T-cell (primary cell): ENCODE results near the gene CPPED1. TPM values are rescaled to one million over a fixed set of nuclear protein-coding genes. Genes with fewer than 3 reads are reported as not detected.
"Not testable (repeated sequence)": the region's sequence is repeated elsewhere in the genome, so short reads cannot be mapped to it uniquely, and the experiment has no call there.

Experiments
- ATAC-seq, 4 experiments: fragments of 200-7000 bp in 3 of 4; fragments of 150-1000 bp in 1 of 4; cut with Tn5 transposase; replicated peaks in 1 of 4; 1 replicate in 3 of 4; 2 replicates in 1 of 4; pipeline ENCODE4 v1.10.0; 2021; ENCODE audit warnings: moderate library complexity in 3 of 4, mild to moderate bottlenecking in 2 of 4, moderate number of reproducible peaks in 1 of 4
- CTCF ChIA-PET, 2 donors: fragments of 300-600 bp; sonication (Branson Sonifier 250); formaldehyde crosslinking; loops; one replicate each; lab custom pipeline; 2022; ENCODE audit warnings: antibody characterized with exemption in 2 of 2; lab: Charles Lee
- POLR2A ChIA-PET, 2 donors: fragments of 300-600 bp; sonication (Branson Sonifier 250); formaldehyde crosslinking; loops; one replicate each; lab custom pipeline; 2022; ENCODE audit warnings: antibody characterized with exemption in 2 of 2; lab: Charles Lee
- DNase-seq, 35 experiments: peaks; one replicate each; pipeline versions ENCODE4 v3.0.0 to v3.0.0-alpha.2; 2013 to 2023
- H3K27ac ChIP-seq: one replicate; pipeline ENCODE4 v1.5.1; 2013; ENCODE audit warnings: low read length
- H3K27me3 ChIP-seq, 2 experiments: replicated peaks in 1 of 2; 1 replicate in 1 of 2; 2 replicates in 1 of 2; pipeline versions ENCODE4 v1.6.1 to v1.7.0; 2013; ENCODE audit warnings: low read length in 1 of 2, mixed read lengths in 1 of 2; ENCODE audit not compliant: control insufficient read depth in 2 of 2, insufficient read depth in 2 of 2; ENCODE audit errors: extremely low read depth in 1 of 2
- H3K36me3 ChIP-seq, 2 donors: 1 replicate in 1 of 2; 2 replicates in 1 of 2; pipeline versions ENCODE4 v1.6.1 to v1.7.0; 2013; ENCODE audit warnings: low read length in 1 of 2; ENCODE audit not compliant: control insufficient read depth in 2 of 2, insufficient read depth in 1 of 2; ENCODE audit errors: extremely low read depth in 1 of 2
- H3K4me1 ChIP-seq, 2 experiments: 1 replicate in 1 of 2; 2 replicates in 1 of 2; pipeline versions ENCODE4 v1.6.1 to v1.7.0; 2013; ENCODE audit warnings: low read length in 2 of 2, mixed read lengths in 1 of 2; ENCODE audit not compliant: insufficient read depth in 2 of 2, control insufficient read depth in 1 of 2; ENCODE audit errors: extremely low read depth in 1 of 2
- H3K4me3 ChIP-seq, 2 donors: 1 replicate in 1 of 2; 2 replicates in 1 of 2; pipeline versions ENCODE4 v1.5.1 to v1.7.0; 2013; ENCODE audit warnings: mild to moderate bottlenecking in 2 of 2, low read length in 1 of 2, moderate library complexity in 1 of 2; ENCODE audit not compliant: control insufficient read depth in 1 of 2; ENCODE audit errors: extremely low read depth in 1 of 2
- H3K9me3 ChIP-seq: 2 replicates; pipeline ENCODE4 v1.7.0; 2013
- H3K27ac Mint-ChIP-seq, 2 donors: one replicate each; pipeline ENCODE4 v1.8.0; 2020 to 2021; ENCODE audit warnings: mild to moderate bottlenecking in 2 of 2, mixed read lengths in 2 of 2
- H3K27me3 Mint-ChIP-seq, 2 donors: one replicate each; pipeline ENCODE4 v1.8.0; 2021 to 2022; ENCODE audit warnings: mixed read lengths in 2 of 2
- H3K36me3 Mint-ChIP-seq: one replicate; pipeline ENCODE4 v1.8.0; 2021; ENCODE audit warnings: mixed read lengths
- H3K4me1 Mint-ChIP-seq, 3 donors: one replicate each; pipeline ENCODE4 v1.8.0; 2020 to 2022; ENCODE audit warnings: mixed read lengths in 3 of 3, mild to moderate bottlenecking in 1 of 3
- H3K4me3 Mint-ChIP-seq, 3 donors: one replicate each; pipeline ENCODE4 v1.8.0; 2020 to 2022; ENCODE audit warnings: mild to moderate bottlenecking in 3 of 3, mixed read lengths in 3 of 3, moderate library complexity in 3 of 3
- H3K9me3 Mint-ChIP-seq, 3 donors: one replicate each; pipeline ENCODE4 v1.8.0; 2020 to 2022; ENCODE audit warnings: mixed read lengths in 3 of 3
- WGBS: methylation state at CpG from one replicate; pipeline ENCODE4 v1.1.5; 2013; ENCODE audit warnings: missing lambda C conversion rate; ENCODE audit not compliant: insufficient coverage; 5-methylcytosine and 5-hydroxymethylcytosine counted together
- total RNA-seq, 35 experiments: library from RNA in 6 of 35; stranded (reverse) in 6 of 35; fragments of 120-200 nt in 1 of 35; gene quantifications; one replicate each; pipeline versions ENCODE4 v1.2.1 to v1.2.4 and lab custom pipeline; 2013 to 2026

Gene CPPED1
- total RNA-seq, 5 donors from 2014 or later (not counting 1 experiment from before 2014, with no cell fraction given): 2.9 to 9.2 (median 7.5) TPM

- no peak for ATAC-seq
- CTCF ChIA-PET: no interaction called here
- Mint-ChIP-seq H3K4me3 (peak overlapping the region in 2 of 3 donors; percentile 6 to 23), H3K27ac (peak overlapping the region in 1 of 2 donors; percentile 84), H3K36me3 (peaks cover 8% of the 10 kb centered on the region), H3K9me3 (no peaks in the 10 kb centered on the region), H3K27me3 (no peaks in the 10 kb centered on the region), H3K4me1 (peaks cover 0 to 8% (median 8%) of the 10 kb centered on the region in 3 donors)
- H3K27me3 ChIP-seq: no peaks in the 10 kb centered on the region
- H3K27ac ChIP-seq: no peak overlapping the region
- H3K4me1 ChIP-seq: no peaks in the 10 kb centered on the region
- no peaks in the 10 kb centered on the region for H3K36me3 ChIP-seq
- no peak overlapping the region for H3K4me3 ChIP-seq
- 94% methylated on average over 3 of the region's 6 CpGs for WGBS
- POLR2A ChIA-PET: no interaction called here
- H3K9me3 ChIP-seq: no peaks in the 10 kb centered on the region
- DNase-seq: peak in 1 of 35 experiments; percentile 2
These were observed 35.8 kb downstream of the CPPED1 start for GRCh38 chr16:12767897-12768296.

DNA sequence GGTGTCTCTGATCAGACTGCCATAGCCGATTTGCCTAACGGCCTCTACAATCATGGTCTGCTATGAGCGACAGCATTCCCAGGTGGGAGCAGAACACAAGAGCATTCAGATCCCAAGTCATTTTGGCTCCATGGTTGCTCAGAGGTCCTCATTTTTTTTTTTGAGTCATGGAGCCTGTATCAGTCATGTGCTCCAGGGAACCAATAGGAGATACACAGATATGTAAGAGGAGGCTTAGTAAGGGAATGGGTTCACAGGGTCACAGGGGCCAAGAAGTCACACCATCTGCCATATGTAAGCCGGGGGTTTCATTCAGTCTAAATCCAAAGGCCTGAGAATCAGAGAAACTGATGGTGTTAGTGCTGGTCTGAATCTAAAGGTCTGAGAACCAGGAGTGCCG, 36.8 kb downstream of the CPPED1 start:
- Histone ChIP-seq H3K9me3 (no peaks in the 10 kb centered on the region), H3K27ac (no peak overlapping the region), H3K36me3 (no peaks in the 10 kb centered on the region), H3K4me3 (no peak overlapping the region), H3K4me1 (no peaks in the 10 kb centered on the region), H3K27me3 (no peaks in the 10 kb centered on the region)
- H3K36me3 Mint-ChIP-seq: peaks cover 8% of the 10 kb centered on the region
- no peak overlapping the region for H3K27ac Mint-ChIP-seq
- 91% methylated on average over 4 of the region's 5 CpGs for WGBS
- H3K4me1 Mint-ChIP-seq: peaks cover 0 to 8% (median 8%) of the 10 kb centered on the region in 3 donors
- no peak for ATAC-seq
- ChIA-PET POLR2A (no interaction called here), CTCF (no interaction called here)
- H3K9me3 Mint-ChIP-seq: no peaks in the 10 kb centered on the region
- H3K4me3 Mint-ChIP-seq: no peak overlapping the region
- H3K27me3 Mint-ChIP-seq: no peaks in the 10 kb centered on the region
- no peak for DNase-seq

DNA sequence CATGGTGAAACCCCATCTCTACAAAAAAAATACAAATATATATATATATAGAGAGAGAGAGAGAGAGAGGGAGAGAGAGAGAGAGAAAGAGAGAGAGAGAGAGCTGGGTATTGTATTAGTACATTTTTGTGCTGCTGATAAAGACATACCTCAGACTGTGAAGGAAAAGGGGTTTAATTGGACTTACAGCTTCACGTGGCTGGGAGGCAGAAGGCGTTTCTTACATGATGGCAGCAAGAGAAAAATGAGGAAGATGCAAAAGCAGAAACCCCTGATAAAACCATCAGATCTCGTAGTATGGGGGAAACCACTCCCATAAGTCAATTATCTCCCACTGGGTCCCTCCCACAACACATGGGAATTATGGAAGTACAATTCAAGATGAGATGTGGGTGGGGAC, 37.5 kb downstream of the CPPED1 start:
- H3K27ac Mint-ChIP-seq, H3K9me3 ChIP-seq, POLR2A ChIA-PET, H3K27me3 ChIP-seq, DNase-seq, ATAC-seq, H3K4me3 ChIP-seq, CTCF ChIA-PET, H3K4me1 ChIP-seq, H3K4me1 Mint-ChIP-seq, H3K27me3 Mint-ChIP-seq, H3K27ac ChIP-seq, H3K4me3 Mint-ChIP-seq, H3K9me3 Mint-ChIP-seq, H3K36me3 ChIP-seq: not testable (repeated sequence)
- peaks cover 10% of the 10 kb centered on the region for H3K36me3 Mint-ChIP-seq
- WGBS: 100% methylated on average over 1 of the region's 3 CpGs

- Histone ChIP-seq H3K27ac (no peak overlapping the region), H3K36me3 (no peaks in the 10 kb centered on the region), H3K9me3 (no peaks in the 10 kb centered on the region), H3K27me3 (no peaks in the 10 kb centered on the region), H3K4me3 (no peak overlapping the region), H3K4me1 (no peaks in the 10 kb centered on the region)
- H3K27ac Mint-ChIP-seq: no peak overlapping the region
- ATAC-seq: no peak
- no peaks in the 10 kb centered on the region for H3K27me3 Mint-ChIP-seq
- ChIA-PET POLR2A (no interaction called here), CTCF (no interaction called here)
- H3K36me3 Mint-ChIP-seq: peaks cover 11% of the 10 kb centered on the region
- H3K4me3 Mint-ChIP-seq: no peak overlapping the region
- H3K4me1 Mint-ChIP-seq: peaks cover 0 to 8% (median 8%) of the 10 kb centered on the region in 3 donors
- no peak for DNase-seq
- WGBS: 100% methylated on average over 1 of the region's 6 CpGs
- H3K9me3 Mint-ChIP-seq: no peaks in the 10 kb centered on the region
These were observed 38.7 kb downstream of the CPPED1 start for GRCh38 chr16:12764813-12765488.

DNA sequence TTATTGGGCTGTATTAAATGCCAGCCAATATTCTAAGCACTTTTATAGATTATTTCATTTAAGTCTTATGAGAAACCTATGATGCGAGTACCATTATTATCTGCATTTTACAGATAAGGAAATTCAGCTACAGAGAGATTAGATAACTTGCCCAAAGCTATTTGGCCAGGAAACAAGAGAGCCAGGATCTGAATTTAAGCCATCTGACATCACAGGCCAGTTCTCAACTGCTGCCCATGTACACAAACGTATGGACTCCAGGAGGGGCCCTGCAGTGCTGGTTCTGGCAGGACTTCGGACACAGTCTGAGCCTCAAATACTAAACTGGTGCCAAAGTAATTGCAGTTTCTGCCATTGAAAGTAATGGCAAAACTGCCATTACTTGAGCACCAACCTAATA, 40.2 kb downstream of the CPPED1 start:
- ATAC-seq (no peak), DNase-seq (no peak)
- Mint-ChIP-seq H3K27me3 (no peaks in the 10 kb centered on the region), H3K36me3 (peaks cover 8% of the 10 kb centered on the region), H3K4me3 (no peak overlapping the region), H3K9me3 (no peaks in the 10 kb centered on the region), H3K4me1 (peaks cover 0 to 8% (median 7%) of the 10 kb centered on the region in 3 donors), H3K27ac (no peak overlapping the region)
- H3K4me3 ChIP-seq: no peak overlapping the region
- no peaks in the 10 kb centered on the region for H3K4me1 ChIP-seq
- 96% methylated on average over 3 of the region's 3 CpGs for WGBS
- H3K9me3 ChIP-seq: no peaks in the 10 kb centered on the region
- H3K27me3 ChIP-seq: no peaks in the 10 kb centered on the region
- ChIA-PET POLR2A (no interaction called here), CTCF (no interaction called here)
- H3K27ac ChIP-seq: no peak overlapping the region
- no peaks in the 10 kb centered on the region for H3K36me3 ChIP-seq

DNA sequence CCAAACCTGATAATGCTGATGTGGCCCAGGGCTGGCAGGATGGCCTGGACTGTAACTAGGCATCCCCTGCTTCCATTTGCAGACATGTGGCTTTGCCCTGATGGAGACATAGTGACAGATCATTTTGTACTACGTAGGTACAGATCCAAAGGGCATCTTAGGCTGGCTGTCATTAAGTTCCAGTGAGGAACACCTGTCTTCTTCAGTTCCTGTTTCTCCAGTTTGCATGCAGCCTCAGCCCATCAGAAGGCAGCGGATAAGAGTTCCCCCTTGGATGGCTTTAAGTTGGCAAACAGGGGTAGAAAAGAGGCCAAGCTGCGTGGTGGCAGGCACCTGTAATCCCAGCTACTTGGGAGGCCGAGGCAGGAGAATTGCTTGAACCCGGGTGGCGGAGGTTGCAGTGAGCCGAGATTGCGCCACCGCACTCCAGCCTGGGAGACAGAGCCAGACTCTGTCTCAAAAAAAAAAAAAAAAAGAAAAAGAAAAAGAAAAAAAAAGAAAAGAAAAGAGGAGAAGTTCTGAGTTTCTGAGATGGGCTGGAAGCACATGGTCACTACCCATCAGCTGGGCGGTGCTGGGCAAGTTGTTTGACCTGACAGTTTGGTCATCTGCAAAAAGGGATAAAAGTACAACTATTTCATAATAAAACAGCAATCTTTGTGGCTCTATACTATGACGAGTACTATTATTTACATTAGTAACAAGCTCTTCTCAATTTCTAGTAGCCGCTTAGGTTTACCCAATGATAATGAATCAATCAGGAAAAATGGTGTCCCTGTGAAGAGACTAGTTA, 42.7 kb downstream of the CPPED1 start:
- 89% methylated on average over 5 of the region's 12 CpGs for WGBS
- peaks cover 8% of the 10 kb centered on the region for H3K36me3 Mint-ChIP-seq

More for the DNA sequence above, 42.7 kb downstream of the CPPED1 start:
- DNase-seq (no peak), ATAC-seq (no peak)
- Mint-ChIP-seq H3K9me3 (no peaks in the 10 kb centered on the region), H3K27ac (no peak overlapping the region), H3K4me3 (no peak overlapping the region), H3K4me1 (no peaks in the 10 kb centered on the region), H3K27me3 (no peaks in the 10 kb centered on the region)
- Histone ChIP-seq H3K4me1 (no peaks in the 10 kb centered on the region), H3K4me3 (no peak overlapping the region), H3K27ac (no peak overlapping the region), H3K36me3 (no peaks in the 10 kb centered on the region), H3K9me3 (no peaks in the 10 kb centered on the region), H3K27me3 (no peaks in the 10 kb centered on the region)
- POLR2A ChIA-PET: no interaction called here
- CTCF ChIA-PET: interaction anchor here in 1 of 2 donors (0.7 kb wide), 1 partner anchor 9 kb away, joined by 8 read pairs; no protein-coding TSS in a partner anchor
